Measurements from ENCODE around the gene PARP6.

Gene PARP6

DNA sequence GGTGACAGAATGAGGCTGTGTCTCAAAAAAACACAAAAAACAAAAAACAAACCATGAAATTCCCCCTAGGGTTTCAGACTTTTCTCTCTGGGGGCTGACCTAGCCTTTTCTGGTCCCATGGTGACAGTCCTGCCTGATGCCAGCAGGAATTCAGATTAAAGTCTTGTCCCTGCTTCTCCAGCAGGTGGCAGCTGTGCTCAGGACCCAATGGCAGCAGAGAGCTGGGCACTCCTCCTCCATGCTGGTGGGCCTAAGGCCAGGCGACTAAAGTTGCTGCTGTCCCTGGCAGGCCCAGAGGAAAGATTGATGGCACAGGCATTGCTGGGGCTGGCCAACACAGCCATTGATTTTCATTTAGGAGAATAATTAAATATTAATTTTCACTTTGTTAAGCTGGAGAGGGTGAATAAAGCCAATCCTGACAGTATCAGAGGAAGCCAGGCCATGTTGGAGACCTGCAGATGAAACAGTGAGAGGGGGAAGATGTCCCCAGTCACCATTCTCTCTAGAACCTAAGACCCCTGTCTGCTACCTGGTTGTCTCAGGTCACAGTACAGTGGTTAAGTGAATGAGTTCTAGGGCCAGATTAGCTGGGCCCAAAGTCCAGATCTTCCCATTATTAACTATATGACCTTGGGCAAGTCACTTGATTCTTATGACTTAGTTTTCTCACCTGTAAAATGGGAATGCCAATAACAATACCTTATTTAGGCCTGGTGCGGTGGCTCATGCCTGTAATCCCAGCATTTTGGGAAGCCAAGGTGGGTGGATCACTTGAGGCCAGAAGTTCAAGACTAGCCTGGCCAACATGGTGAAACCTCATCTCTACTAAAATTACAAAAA lies 40.5 kb upstream of the PARP6 start:
- no peak overlapping the region for H3K4ac ChIP-seq (ENCODE audit: low read depth in 1 of 2, low read length in 2 of 2)
- H2BK12ac ChIP-seq (ENCODE audit: low read length in 2 of 2) = no peak overlapping the region
- WGBS = 100% methylated on average over 1 of the region's 2 CpGs

DNA sequence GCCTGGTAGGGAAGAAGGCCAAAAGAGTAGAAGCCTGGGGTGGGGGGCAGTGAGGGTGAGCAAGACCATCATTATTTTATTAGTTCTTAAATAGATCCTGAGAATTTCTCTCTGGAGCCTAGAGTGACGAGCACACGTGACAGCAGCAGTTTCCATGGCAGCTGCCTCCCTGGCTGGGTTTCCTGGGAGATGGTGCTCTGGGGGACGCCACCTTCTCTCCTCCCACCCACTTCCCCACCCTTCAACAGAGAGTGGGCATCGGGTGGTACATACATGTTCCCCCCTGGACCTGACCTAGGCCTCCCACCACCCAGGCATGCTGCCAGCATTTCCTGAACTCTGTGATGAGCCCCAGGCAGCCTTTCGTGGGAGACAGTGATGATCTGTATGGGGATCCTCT lies 34.7 kb upstream of the PARP6 start:
- Histone ChIP-seq H3K23ac (ENCODE audit: low read length in 2 of 2) (no peak overlapping the region), H2AFZ (ENCODE audit: low read depth, low read length) (no peak overlapping the region), H3K14ac (ENCODE audit: low read length in 2 of 2) (no peak overlapping the region), H4K91ac (ENCODE audit: low read length) (no peak overlapping the region), H2BK5ac (ENCODE audit: low read depth, low read length, poor library complexity, severe bottlenecking) (no peak overlapping the region), H3K4me2 (ENCODE audit: low read length, poor library complexity, severe bottlenecking) (no peak overlapping the region), H2BK12ac (ENCODE audit: low read length in 2 of 2) (no peak overlapping the region), H3K36me3 (ENCODE audit: control insufficient read depth in 1 of 2, insufficient read depth in 2 of 2, low read depth in 1 of 2, low read length in 2 of 2) (peaks cover 0 to 3% of the 10 kb centered on the region in 2 experiments), H3K27me3 (ENCODE audit: control insufficient read depth in 1 of 2, insufficient read depth in 1 of 2, low read length in 2 of 2) (peaks cover 0 to 28% of the 10 kb centered on the region in 2 experiments), H2BK15ac (ENCODE audit: low read depth, poor library complexity, severe bottlenecking) (no peak overlapping the region), H4K8ac (ENCODE audit: low read length) (no peak overlapping the region), H3K4me3 (ENCODE audit: insufficient read depth in 1 of 2, low read depth in 1 of 2, low read length in 2 of 2) (no peak overlapping the region), H2BK120ac (ENCODE audit: low read depth, low read length) (no peak overlapping the region), H3K4me1 (ENCODE audit: control insufficient read depth, insufficient read depth, low read depth, low read length) (peaks cover 3% of the 10 kb centered on the region), H3K9ac (ENCODE audit: low read length) (no peak overlapping the region), H3K4ac (ENCODE audit: low read depth in 1 of 2, low read length in 2 of 2) (no peak overlapping the region), H3K9me3 (ENCODE audit: control insufficient read depth, low read length) (no peaks in the 10 kb centered on the region), H3K27ac (ENCODE audit: low read length, poor library complexity, severe bottlenecking) (no peak overlapping the region), H3K79me1 (replicated peaks; ENCODE audit: low read length, poor library complexity, severe bottlenecking) (no peaks in the 10 kb centered on the region), H3K18ac (ENCODE audit: low read depth in 1 of 2, low read length in 2 of 2) (no peak overlapping the region), H2AK5ac (ENCODE audit: low read length, severe bottlenecking) (no peak overlapping the region)
- no peak for DNase-seq
- 70% methylated on average over 5 of the region's 5 CpGs for WGBS

More for the DNA sequence above, 40.5 kb upstream of the PARP6 start:
- no peak overlapping the region for H3K23ac ChIP-seq (ENCODE audit: low read length in 2 of 2)
- no peak overlapping the region for H3K4me3 ChIP-seq (ENCODE audit: insufficient read depth in 1 of 2, low read depth in 1 of 2, low read length in 2 of 2)
- H2BK5ac ChIP-seq (ENCODE audit: low read depth, low read length, poor library complexity, severe bottlenecking) = no peak overlapping the region
- H4K91ac ChIP-seq (ENCODE audit: low read length) = no peak overlapping the region
- no peaks in the 10 kb centered on the region for H3K36me3 ChIP-seq (ENCODE audit: control insufficient read depth in 1 of 2, insufficient read depth in 2 of 2, low read depth in 1 of 2, low read length in 2 of 2)
- H3K27ac ChIP-seq (ENCODE audit: low read length, poor library complexity, severe bottlenecking) = no peak overlapping the region
- no peak overlapping the region for H3K9ac ChIP-seq (ENCODE audit: low read length)
- no peak overlapping the region for H3K14ac ChIP-seq (ENCODE audit: low read length in 2 of 2)
- no peak overlapping the region for H2AK5ac ChIP-seq (ENCODE audit: low read length, severe bottlenecking)
- no peaks in the 10 kb centered on the region for H3K79me1 ChIP-seq (replicated peaks; ENCODE audit: low read length, poor library complexity, severe bottlenecking)
- H2AFZ ChIP-seq (ENCODE audit: low read depth, low read length) = no peak overlapping the region
- no peak overlapping the region for H3K4me2 ChIP-seq (ENCODE audit: low read length, poor library complexity, severe bottlenecking)
- no peak overlapping the region for H4K8ac ChIP-seq (ENCODE audit: low read length)
- H3K9me3 ChIP-seq (ENCODE audit: control insufficient read depth, low read length) = no peaks in the 10 kb centered on the region
- no peak overlapping the region for H2BK15ac ChIP-seq (ENCODE audit: low read depth, poor library complexity, severe bottlenecking)
- no peak overlapping the region for H3K18ac ChIP-seq (ENCODE audit: low read depth in 1 of 2, low read length in 2 of 2)
- H3K27me3 ChIP-seq (ENCODE audit: control insufficient read depth in 1 of 2, insufficient read depth in 1 of 2, low read length in 2 of 2) = peaks cover 7 to 37% of the 10 kb centered on the region in 2 experiments
- H3K4me1 ChIP-seq (ENCODE audit: control insufficient read depth, insufficient read depth, low read depth, low read length) = no peaks in the 10 kb centered on the region
- no peak overlapping the region for H2BK120ac ChIP-seq (ENCODE audit: low read depth, low read length)
- peak; percentile 73 for DNase-seq

DNA sequence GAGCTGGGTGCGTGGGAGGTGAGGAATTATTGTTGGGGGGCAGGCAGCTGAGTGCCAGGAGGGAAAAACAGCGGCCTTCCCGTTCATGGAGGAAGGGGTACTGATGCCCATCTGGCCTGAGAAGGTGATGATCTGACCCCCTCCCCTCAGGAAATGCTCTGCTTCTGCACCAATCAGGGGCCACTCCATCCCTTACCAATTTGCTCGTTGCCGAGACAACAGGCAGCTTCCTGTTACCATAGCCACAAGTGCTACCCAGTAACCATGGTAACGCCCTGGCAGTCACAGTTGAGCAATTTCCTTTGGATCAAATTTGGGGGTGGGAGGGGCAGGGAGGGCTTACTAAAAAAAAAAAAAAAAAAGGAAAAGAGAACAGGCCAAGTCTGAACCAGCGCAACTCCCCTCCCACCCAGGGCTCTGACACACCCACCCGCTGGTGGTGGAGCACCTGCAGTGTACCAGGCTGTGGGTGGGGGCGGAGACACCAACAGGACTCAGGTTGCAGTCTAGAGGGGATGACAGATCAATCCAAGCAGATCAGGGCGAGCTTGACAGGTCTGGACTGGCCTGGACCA lies 33.9 kb upstream of the PARP6 start:
- Histone ChIP-seq H3K14ac (ENCODE audit: low read length in 2 of 2) (no peak overlapping the region), H2BK5ac (ENCODE audit: low read depth, low read length, poor library complexity, severe bottlenecking) (no peak overlapping the region), H3K18ac (ENCODE audit: low read depth in 1 of 2, low read length in 2 of 2) (no peak overlapping the region), H2BK120ac (ENCODE audit: low read depth, low read length) (no peak overlapping the region), H3K9ac (ENCODE audit: low read length) (no peak overlapping the region), H2BK12ac (ENCODE audit: low read length in 2 of 2) (no peak overlapping the region), H3K27me3 (ENCODE audit: control insufficient read depth in 1 of 2, insufficient read depth in 1 of 2, low read length in 2 of 2) (peaks cover 0 to 28% of the 10 kb centered on the region in 2 experiments), H4K8ac (ENCODE audit: low read length) (no peak overlapping the region), H3K4me2 (ENCODE audit: low read length, poor library complexity, severe bottlenecking) (no peak overlapping the region), H3K4ac (ENCODE audit: low read depth in 1 of 2, low read length in 2 of 2) (no peak overlapping the region), H3K4me3 (ENCODE audit: insufficient read depth in 1 of 2, low read depth in 1 of 2, low read length in 2 of 2) (no peak overlapping the region), H3K23ac (ENCODE audit: low read length in 2 of 2) (no peak overlapping the region), H2AK5ac (ENCODE audit: low read length, severe bottlenecking) (no peak overlapping the region), H3K79me1 (replicated peaks; ENCODE audit: low read length, poor library complexity, severe bottlenecking) (no peaks in the 10 kb centered on the region), H2AFZ (ENCODE audit: low read depth, low read length) (no peak overlapping the region), H3K9me3 (ENCODE audit: control insufficient read depth, low read length) (no peaks in the 10 kb centered on the region), H4K91ac (ENCODE audit: low read length) (no peak overlapping the region), H3K27ac (ENCODE audit: low read length, poor library complexity, severe bottlenecking) (no peak overlapping the region), H3K4me1 (ENCODE audit: control insufficient read depth, insufficient read depth, low read depth, low read length) (peaks cover 3% of the 10 kb centered on the region), H2BK15ac (ENCODE audit: low read depth, poor library complexity, severe bottlenecking) (no peak overlapping the region), H3K36me3 (ENCODE audit: control insufficient read depth in 1 of 2, insufficient read depth in 2 of 2, low read depth in 1 of 2, low read length in 2 of 2) (peaks cover 0 to 3% of the 10 kb centered on the region in 2 experiments)
- WGBS = 58% methylated on average over 5 of the region's 10 CpGs
- DNase-seq = no peak

DNA sequence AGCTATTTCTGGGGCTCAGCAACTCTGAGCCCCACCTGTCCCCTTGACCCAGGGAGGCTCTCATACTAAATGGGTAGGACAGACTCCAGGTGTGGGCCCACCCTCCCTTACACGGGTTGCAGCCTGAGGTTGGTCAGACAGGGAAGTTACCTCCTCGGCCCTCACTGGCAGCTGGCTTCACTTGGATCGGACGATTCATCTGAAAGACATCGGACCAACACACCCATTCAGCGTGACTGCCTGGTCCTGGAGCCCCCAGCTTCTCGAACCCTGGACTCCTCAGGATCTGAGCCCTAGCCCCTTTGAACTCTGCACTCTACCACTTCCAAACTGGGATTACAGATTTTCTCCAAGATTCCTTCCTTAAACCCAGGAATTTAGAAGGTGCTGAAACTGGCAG lies 32.2 kb upstream of the PARP6 start:
- Histone ChIP-seq H3K4ac (ENCODE audit: low read depth in 1 of 2, low read length in 2 of 2) (no peak overlapping the region), H3K23ac (ENCODE audit: low read length in 2 of 2) (no peak overlapping the region), H3K9ac (ENCODE audit: low read length) (peak overlapping the region; percentile 61), H2BK15ac (ENCODE audit: low read depth, poor library complexity, severe bottlenecking) (no peak overlapping the region), H2AFZ (ENCODE audit: low read depth, low read length) (no peak overlapping the region), H2BK120ac (ENCODE audit: low read depth, low read length) (no peak overlapping the region), H2BK5ac (ENCODE audit: low read depth, low read length, poor library complexity, severe bottlenecking) (no peak overlapping the region), H3K14ac (ENCODE audit: low read length in 2 of 2) (no peak overlapping the region), H3K9me3 (ENCODE audit: control insufficient read depth, low read length) (no peaks in the 10 kb centered on the region), H3K79me1 (replicated peaks; ENCODE audit: low read length, poor library complexity, severe bottlenecking) (no peaks in the 10 kb centered on the region), H3K36me3 (ENCODE audit: control insufficient read depth in 1 of 2, insufficient read depth in 2 of 2, low read depth in 1 of 2, low read length in 2 of 2) (peaks cover 0 to 3% of the 10 kb centered on the region in 2 experiments), H2BK12ac (ENCODE audit: low read length in 2 of 2) (no peak overlapping the region), H3K4me1 (ENCODE audit: control insufficient read depth, insufficient read depth, low read depth, low read length) (peaks cover 3% of the 10 kb centered on the region), H3K27me3 (ENCODE audit: control insufficient read depth in 1 of 2, insufficient read depth in 1 of 2, low read length in 2 of 2) (peaks cover 0 to 22% of the 10 kb centered on the region in 2 experiments), H3K4me2 (ENCODE audit: low read length, poor library complexity, severe bottlenecking) (no peak overlapping the region), H4K91ac (ENCODE audit: low read length) (no peak overlapping the region), H2AK5ac (ENCODE audit: low read length, severe bottlenecking) (no peak overlapping the region), H3K4me3 (ENCODE audit: insufficient read depth in 1 of 2, low read depth in 1 of 2, low read length in 2 of 2) (no peak overlapping the region), H4K8ac (ENCODE audit: low read length) (no peak overlapping the region), H3K27ac (ENCODE audit: low read length, poor library complexity, severe bottlenecking) (no peak overlapping the region), H3K18ac (ENCODE audit: low read depth in 1 of 2, low read length in 2 of 2) (no peak overlapping the region)
- no peak for DNase-seq
- 77% methylated on average over 7 of the region's 7 CpGs for WGBS

All from mesenchymal stem cell (in vitro differentiated cells and primary cell).